ENCODE results near the gene NUAK2.
"Not testable (repeated sequence)": the region's sequence is repeated elsewhere in the genome, so short reads cannot be mapped to it uniquely, and the experiment has no call there.

NUAK2 gene

GRCh38 chr1:205321162-205321958 is at the start of gene NUAK2:
NUAK2 (minus strand) TSS chr1:205321745; CDS start chr1:205321628, 117 bp downstream.
- DNase-seq: peak; percentile 90

- DNase-seq: peak; percentile 42
Observed at GRCh38 chr1:205370780-205371179, 49.2 kb upstream of the NUAK2 start.

GRCh38 chr1:205369701-205370123 is 48.2 kb upstream of the NUAK2 start:
- no peak for DNase-seq

GRCh38 chr1:205368478-205368877 is 46.9 kb upstream of the NUAK2 start:
- DNase-seq: no peak

GRCh38 chr1:205365945-205366463 is 44.5 kb upstream of the NUAK2 start:
- DNase-seq: peak; percentile 47

GRCh38 chr1:205365086-205365485 is 43.5 kb upstream of the NUAK2 start:
- not testable (repeated sequence) for DNase-seq

GRCh38 chr1:205360891-205361290 is 39.3 kb upstream of the NUAK2 start:
- no peak for DNase-seq

GRCh38 chr1:205359771-205360565 is 38.4 kb upstream of the NUAK2 start:
- DNase-seq: no peak

GRCh38 chr1:205358579-205358978 is 37.0 kb upstream of the NUAK2 start:
- DNase-seq: no peak

GRCh38 chr1:205357567-205357966 is 36.0 kb upstream of the NUAK2 start:
- DNase-seq: no peak

- no peak for DNase-seq
Observed at GRCh38 chr1:205356440-205357139, 35.0 kb upstream of the NUAK2 start, which contains the start of gene KLHDC8A. KLHDC8A (minus strand) TSS chr1:205356922; CDS start chr1:205343604, 13,318 bp downstream.

GRCh38 chr1:205355075-205355453 is 33.5 kb upstream of the NUAK2 start:
- no peak for DNase-seq

- peak; percentile 65 for DNase-seq
Observed at GRCh38 chr1:205354259-205355074, 32.9 kb upstream of the NUAK2 start.

GRCh38 chr1:205353612-205354011 is 32.1 kb upstream of the NUAK2 start:
- DNase-seq: no peak

GRCh38 chr1:205353191-205353590 is 31.6 kb upstream of the NUAK2 start:
- DNase-seq: no peak

- DNase-seq: peak; percentile 64
Observed at GRCh38 chr1:205351984-205352713, 30.6 kb upstream of the NUAK2 start.

GRCh38 chr1:205350691-205351141 is 29.2 kb upstream of the NUAK2 start:
- no peak for DNase-seq

- DNase-seq: no peak
Observed at GRCh38 chr1:205350124-205350523, 28.6 kb upstream of the NUAK2 start.

GRCh38 chr1:205348554-205349487 is 27.3 kb upstream of the NUAK2 start:
- DNase-seq: no peak

GRCh38 chr1:205346956-205347574 is 25.5 kb upstream of the NUAK2 start:
- peak; percentile 34 for DNase-seq

Measured in NCI-H1105 treated with DMSO at 0.1 percent for 48 hours (cell line).